ENCODE data around the gene UCK2. TPM values are rescaled to one million over a fixed set of nuclear protein-coding genes. Genes with fewer than 3 reads are reported as not detected.

Gene UCK2
- total and polyA plus RNA-seq, 10 of the 15 experiments (the other 5 are each of a cell fraction or from before 2014, with no cell fraction given) = 55.3 to 106 (median 84.9) TPM

DNA sequence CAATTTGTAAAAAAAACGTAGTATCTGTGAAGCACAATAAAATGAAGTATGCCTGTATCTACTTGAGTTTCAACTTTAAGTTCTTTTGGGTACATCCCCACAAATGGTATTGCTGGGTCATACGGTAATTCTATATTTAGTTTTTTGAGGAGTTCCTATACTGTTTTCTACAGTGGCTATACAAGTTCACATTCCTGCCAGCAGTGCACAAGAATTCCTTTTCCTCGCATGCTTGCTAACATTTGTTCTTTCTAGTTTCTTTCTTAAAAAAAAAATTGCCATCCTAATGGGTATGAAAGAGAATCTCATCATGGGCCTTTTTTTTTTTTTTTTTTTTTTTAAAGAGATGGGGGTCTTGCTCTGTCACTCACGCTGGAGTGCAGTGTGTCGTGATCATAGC is 41.9 kb downstream of the UCK2 start:
- peaks cover 78% of the 10 kb centered on the region for H3K79me2 ChIP-seq (ENCODE audit: control insufficient read depth, insufficient read depth, low read length)
- H4K20me1 ChIP-seq (ENCODE audit: control insufficient read depth, insufficient read depth) = no peaks in the 10 kb centered on the region
- H3K36me3 ChIP-seq (ENCODE audit: control insufficient read depth in 2 of 2, insufficient read depth in 2 of 2, low read length in 1 of 2) = 0 out of 4 replicates have a peak, but pooled peaks cover 0 to 4% of the 10 kb centered on the region in 2 experiments
- no peak overlapping the region for H2AFZ ChIP-seq (ENCODE audit: control insufficient read depth, low read depth, low read length)
- intact Hi-C loops (cut with micrococcal nuclease; ENCODE audit: unreplicated experiment) = no loop called here
- BruUV-seq (replicated peaks) = no TSS peak
- ChIA-PET RAD21 (ENCODE audit: unreplicated experiment) (interaction anchor here (3.0 to 7.1 kb wide), 4 partner anchors 13 to 100 kb away, joined by 11 to 65 read pairs (median 28); partner anchors contain the start of genes TMCO1 and UCK2), POLR2A (interaction anchor here (0.6 to 1.8 kb wide), 4 partner anchors 9 to 40 kb away, joined by 3 to 7 read pairs (median 4); no protein-coding TSS in a partner anchor), SMC1A (ENCODE audit: uncharacterized antibody, unreplicated experiment) (interaction anchor here (1.0 to 14.1 kb wide), 4 partner anchors 20 to 172 kb away, joined by 3 to 212 read pairs (median 66); partner anchors contain the start of gene UCK2), CTCF (interaction anchor here (0.6 to 6.3 kb wide), 3 partner anchors 13 to 40 kb away, joined by 3 to 62 read pairs (median 5); no protein-coding TSS in a partner anchor)
- no peak overlapping the region for H3K9ac ChIP-seq (ENCODE audit: control insufficient read depth, insufficient read depth, low read length)
- TF ChIP-seq, protein P1, sequence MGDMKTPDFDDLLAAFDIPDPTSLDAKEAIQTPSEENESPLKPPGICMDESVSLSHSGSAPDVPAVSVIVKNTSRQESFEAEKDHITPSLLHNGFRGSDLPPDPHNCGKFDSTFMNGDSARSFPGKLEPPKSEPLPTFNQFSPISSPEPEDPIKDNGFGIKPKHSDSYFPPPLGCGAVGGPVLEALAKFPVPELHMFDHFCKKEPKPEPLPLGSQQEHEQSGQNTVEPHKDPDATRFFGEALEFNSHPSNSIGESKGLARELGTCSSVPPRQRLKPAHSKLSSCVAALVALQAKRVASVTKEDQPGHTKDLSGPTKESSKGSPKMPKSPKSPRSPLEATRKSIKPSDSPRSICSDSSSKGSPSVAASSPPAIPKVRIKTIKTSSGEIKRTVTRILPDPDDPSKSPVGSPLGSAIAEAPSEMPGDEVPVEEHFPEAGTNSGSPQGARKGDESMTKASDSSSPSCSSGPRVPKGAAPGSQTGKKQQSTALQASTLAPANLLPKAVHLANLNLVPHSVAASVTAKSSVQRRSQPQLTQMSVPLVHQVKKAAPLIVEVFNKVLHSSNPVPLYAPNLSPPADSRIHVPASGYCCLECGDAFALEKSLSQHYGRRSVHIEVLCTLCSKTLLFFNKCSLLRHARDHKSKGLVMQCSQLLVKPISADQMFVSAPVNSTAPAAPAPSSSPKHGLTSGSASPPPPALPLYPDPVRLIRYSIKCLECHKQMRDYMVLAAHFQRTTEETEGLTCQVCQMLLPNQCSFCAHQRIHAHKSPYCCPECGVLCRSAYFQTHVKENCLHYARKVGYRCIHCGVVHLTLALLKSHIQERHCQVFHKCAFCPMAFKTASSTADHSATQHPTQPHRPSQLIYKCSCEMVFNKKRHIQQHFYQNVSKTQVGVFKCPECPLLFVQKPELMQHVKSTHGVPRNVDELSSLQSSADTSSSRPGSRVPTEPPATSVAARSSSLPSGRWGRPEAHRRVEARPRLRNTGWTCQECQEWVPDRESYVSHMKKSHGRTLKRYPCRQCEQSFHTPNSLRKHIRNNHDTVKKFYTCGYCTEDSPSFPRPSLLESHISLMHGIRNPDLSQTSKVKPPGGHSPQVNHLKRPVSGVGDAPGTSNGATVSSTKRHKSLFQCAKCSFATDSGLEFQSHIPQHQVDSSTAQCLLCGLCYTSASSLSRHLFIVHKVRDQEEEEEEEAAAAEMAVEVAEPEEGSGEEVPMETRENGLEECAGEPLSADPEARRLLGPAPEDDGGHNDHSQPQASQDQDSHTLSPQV (IDR thresholded peaks at IDR 0.05) = no peak
- no peak for TF ChIP-seq CREM (IDR thresholded peaks at IDR 0.05; ENCODE audit: low read depth)
- TF ChIP-seq, protein P2, sequence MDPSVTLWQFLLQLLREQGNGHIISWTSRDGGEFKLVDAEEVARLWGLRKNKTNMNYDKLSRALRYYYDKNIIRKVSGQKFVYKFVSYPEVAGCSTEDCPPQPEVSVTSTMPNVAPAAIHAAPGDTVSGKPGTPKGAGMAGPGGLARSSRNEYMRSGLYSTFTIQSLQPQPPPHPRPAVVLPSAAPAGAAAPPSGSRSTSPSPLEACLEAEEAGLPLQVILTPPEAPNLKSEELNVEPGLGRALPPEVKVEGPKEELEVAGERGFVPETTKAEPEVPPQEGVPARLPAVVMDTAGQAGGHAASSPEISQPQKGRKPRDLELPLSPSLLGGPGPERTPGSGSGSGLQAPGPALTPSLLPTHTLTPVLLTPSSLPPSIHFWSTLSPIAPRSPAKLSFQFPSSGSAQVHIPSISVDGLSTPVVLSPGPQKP (IDR thresholded peaks at IDR 0.05; ENCODE audit: low read depth, low read length) = no peak
- no peak for TF ChIP-seq TCF7 (IDR thresholded peaks at IDR 0.05; ENCODE audit: borderline replicate concordance)
- no peak for TF ChIP-seq SUZ12 (IDR thresholded peaks at IDR 0.05; ENCODE audit: unreplicated experiment)
- TF ChIP-seq, protein P3, sequence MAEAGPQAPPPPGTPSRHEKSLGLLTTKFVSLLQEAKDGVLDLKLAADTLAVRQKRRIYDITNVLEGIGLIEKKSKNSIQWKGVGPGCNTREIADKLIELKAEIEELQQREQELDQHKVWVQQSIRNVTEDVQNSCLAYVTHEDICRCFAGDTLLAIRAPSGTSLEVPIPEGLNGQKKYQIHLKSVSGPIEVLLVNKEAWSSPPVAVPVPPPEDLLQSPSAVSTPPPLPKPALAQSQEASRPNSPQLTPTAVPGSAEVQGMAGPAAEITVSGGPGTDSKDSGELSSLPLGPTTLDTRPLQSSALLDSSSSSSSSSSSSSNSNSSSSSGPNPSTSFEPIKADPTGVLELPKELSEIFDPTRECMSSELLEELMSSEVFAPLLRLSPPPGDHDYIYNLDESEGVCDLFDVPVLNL (IDR thresholded peaks at IDR 0.05; ENCODE audit: low read depth, low read length) = no peak
- TF ChIP-seq CBX3 (IDR thresholded peaks at IDR 0.05; ENCODE audit: borderline replicate concordance, low read depth) = no peak
- TF ChIP-seq MTA2 (IDR thresholded peaks at IDR 0.05; ENCODE audit: low read depth) = no peak
- no peak for TF ChIP-seq MEF2B (IDR thresholded peaks at IDR 0.05; ENCODE audit: partially characterized antibody, poor library complexity, severe bottlenecking)
- TF ChIP-seq, protein P4, sequence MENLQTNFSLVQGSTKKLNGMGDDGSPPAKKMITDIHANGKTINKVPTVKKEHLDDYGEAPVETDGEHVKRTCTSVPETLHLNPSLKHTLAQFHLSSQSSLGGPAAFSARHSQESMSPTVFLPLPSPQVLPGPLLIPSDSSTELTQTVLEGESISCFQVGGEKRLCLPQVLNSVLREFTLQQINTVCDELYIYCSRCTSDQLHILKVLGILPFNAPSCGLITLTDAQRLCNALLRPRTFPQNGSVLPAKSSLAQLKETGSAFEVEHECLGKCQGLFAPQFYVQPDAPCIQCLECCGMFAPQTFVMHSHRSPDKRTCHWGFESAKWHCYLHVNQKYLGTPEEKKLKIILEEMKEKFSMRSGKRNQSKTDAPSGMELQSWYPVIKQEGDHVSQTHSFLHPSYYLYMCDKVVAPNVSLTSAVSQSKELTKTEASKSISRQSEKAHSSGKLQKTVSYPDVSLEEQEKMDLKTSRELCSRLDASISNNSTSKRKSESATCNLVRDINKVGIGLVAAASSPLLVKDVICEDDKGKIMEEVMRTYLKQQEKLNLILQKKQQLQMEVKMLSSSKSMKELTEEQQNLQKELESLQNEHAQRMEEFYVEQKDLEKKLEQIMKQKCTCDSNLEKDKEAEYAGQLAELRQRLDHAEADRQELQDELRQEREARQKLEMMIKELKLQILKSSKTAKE (IDR thresholded peaks at IDR 0.05; ENCODE audit: low read depth, poor library complexity, severe bottlenecking) = no peak
- TF ChIP-seq DPF2 (IDR thresholded peaks at IDR 0.05) = no peak
- no peak overlapping the region for H3K4me2 ChIP-seq (ENCODE audit: control insufficient read depth, insufficient read depth)
- ATAC-seq = no peak
- no peak overlapping the region for H3K27ac ChIP-seq (ENCODE audit: control insufficient read depth, insufficient read depth)
- H3K27me3 ChIP-seq (replicated peaks in 1 of 2; ENCODE audit: control insufficient read depth in 2 of 2, insufficient read depth in 2 of 2, low read length in 1 of 2) = no peaks in the 10 kb centered on the region
- no peaks in the 10 kb centered on the region; the same call in 2 of the 3 replicates for H3K9me3 ChIP-seq (replicated peaks; ENCODE audit: control insufficient read depth, insufficient read depth, low read length)
- in situ Hi-C loops (cut with MboI) = no loop called here
- peaks cover 19% of the 10 kb centered on the region for H3K4me1 ChIP-seq (ENCODE audit: control insufficient read depth, insufficient read depth, low read length)
- H3K4me3 ChIP-seq = no peak overlapping the region
- DNase-seq (ENCODE audit: low read depth, low spot score) = no peak
- WGBS (ENCODE audit: insufficient coverage, insufficient replicate concordance, low lambda C conversion rate, missing lambda C conversion rate) = 76% methylated on average over 5 of the region's 5 CpGs
- no peak for FAIRE-seq
